Measurements from ENCODE around the gene GKAP1.

DNA sequence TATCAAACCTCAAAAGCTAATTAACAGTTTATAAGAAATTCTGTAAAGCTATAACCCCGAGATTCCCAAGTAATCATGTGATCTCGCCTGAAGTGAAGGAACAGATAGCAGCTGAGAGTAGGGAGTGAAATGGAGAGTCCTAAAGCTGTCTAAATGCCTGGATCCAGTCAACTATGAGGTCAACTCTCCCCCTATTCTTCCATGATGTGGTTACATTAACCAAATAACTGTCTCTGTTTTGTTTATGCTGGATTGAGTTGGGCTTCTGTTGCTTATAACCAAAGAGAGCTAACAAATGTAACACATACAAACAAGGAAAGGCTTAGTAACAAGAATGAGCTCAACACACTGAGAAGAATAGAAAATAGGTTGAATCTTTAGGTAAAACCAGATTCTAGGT lies 41.6 kb downstream of the GKAP1 start:
- TF ChIP-seq CTCF (IDR thresholded peaks at IDR 0.05) (no peak), POLR2A (IDR thresholded peaks at IDR 0.05) (no peak)
